HG03159 (cell line): ENCODE measurements around the gene USP17L15.
"Not testable (repeated sequence)": the region's sequence is repeated elsewhere in the genome, so short reads cannot be mapped to it uniquely, and the experiment has no call there.

Experiments
- ATAC-seq: cut with Tn5 transposase; IDR thresholded peaks from one replicate; pipeline ENCODE4 v1.9.1; 2021; ENCODE audit warnings: mild to moderate bottlenecking, moderate library complexity; ENCODE audit not compliant: unreplicated experiment

Gene USP17L15

DNA sequence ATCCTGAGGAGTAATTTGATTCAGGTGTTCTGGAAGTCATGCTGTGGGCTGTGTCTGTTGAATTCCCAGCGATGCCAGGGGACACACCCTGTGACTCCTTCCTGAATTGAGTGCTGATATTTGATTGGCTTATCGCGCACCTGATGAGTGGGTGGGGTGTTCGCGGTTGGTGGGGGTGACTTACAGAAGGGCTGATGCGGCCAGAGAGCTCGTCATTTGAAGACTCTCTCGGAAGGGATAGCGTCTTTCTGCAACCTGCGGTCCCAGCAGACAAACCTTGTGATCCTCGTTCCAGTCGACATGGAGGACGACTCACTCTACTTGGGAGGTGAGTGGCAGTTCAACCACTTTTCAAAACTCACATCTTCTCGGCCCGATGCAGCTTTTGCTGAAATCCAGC, at the start of gene USP17L15:
TSS of gene USP17L15 (plus strand) at position 301 of the 400 bp plus-strand sequence. CDS start at position 301, 0 bp downstream.
- ATAC-seq, result not testable (repeated sequence)

GRCh38 chr4:9210357-9210756, 23.8 kb upstream of the USP17L15 start, which contains the start of gene USP17L10:
Gene USP17L10, plus strand, starts transcription at chr4:9210657. Its CDS starts 0 bp downstream, at chr4:9210657.
- ATAC-seq, result not testable (repeated sequence)

DNA sequence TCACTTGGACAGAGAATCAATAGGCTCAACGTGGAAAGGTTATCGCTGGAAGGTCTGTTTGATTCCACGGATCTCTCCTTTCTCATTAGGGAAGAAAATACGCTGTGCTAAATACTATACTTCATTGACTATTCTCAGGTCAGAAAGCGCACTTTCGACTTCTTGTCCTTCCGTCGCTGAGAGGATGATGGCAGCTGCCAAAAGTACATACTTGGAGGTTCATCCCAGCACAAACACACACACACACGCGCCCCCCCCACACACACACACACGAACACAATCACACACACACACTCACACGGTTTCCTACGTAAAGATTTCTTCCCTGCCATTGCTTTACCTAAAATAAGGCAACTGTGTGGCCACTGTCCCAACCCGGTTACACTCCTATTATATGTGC, 19.5 kb upstream of the USP17L15 start:
- ATAC-seq, result not testable (repeated sequence)

DNA sequence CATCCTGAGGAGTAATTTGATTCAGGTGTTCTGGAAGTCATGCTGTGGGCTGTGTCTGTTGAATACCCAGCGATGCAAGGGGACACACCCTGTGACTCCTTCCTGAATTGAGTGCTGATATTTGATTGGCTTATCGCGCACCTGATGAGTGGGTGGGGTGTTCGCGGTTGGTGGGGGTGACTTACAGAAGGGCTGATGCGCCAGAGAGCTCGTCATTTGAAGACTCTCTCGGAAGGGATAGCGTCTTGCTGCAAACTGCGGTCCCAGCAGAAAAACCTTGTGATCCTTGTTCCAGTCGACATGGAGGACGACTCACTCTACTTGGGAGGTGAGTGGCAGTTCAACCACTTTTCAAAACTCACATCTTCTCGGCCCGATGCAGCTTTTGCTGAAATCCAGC, 19.1 kb upstream of the USP17L15 start, which contains the start of gene USP17L11:
TSS of gene USP17L11 (plus strand) at position 301 of the 400 bp plus-strand sequence. CDS start at position 301, 0 bp downstream.
- ATAC-seq, result not testable (repeated sequence)

DNA sequence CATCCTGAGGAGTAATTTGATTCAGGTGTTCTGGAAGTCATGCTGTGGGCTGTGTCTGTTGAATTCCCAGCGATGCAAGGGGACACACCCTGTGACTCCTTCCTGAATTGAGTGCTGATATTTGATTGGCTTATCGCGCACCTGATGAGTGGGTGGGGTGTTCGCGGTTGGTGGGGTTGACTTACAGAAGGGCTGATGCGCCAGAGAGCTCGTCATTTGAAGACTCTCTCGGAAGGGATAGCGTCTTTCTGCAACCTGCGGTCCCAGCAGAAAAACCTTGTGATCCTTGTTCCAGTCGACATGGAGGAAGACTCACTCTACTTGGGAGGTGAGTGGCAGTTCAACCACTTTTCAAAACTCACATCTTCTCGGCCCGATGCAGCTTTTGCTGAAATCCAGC, 14.3 kb upstream of the USP17L15 start, which contains the start of gene USP17L12:
TSS of gene USP17L12 (plus strand) at position 301 of the 400 bp plus-strand sequence. CDS start at position 301, 0 bp downstream.
- not testable (repeated sequence) for ATAC-seq

DNA sequence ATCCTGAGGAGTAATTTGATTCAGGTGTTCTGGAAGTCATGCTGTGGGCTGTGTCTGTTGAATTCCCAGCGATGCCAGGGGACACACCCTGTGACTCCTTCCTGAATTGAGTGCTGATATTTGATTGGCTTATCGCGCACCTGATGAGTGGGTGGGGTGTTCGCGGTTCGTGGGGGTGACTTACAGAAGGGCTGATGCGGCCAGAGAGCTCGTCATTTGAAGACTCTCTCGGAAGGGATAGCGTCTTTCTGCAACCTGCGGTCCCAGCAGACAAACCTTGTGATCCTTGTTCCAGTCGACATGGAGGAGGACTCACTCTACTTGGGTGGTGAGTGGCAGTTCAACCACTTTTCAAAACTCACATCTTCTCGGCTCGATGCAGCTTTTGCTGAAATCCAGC, 9.6 kb upstream of the USP17L15 start, which contains the start of gene USP17L13:
TSS of gene USP17L13 (plus strand) at position 301 of the 400 bp plus-strand sequence. CDS start at position 301, 0 bp downstream.
- not testable (repeated sequence) for ATAC-seq

GRCh38 chr4:9230249-9230648, 3.9 kb upstream of the USP17L15 start:
- ATAC-seq, result not testable (repeated sequence)

- not testable (repeated sequence) for ATAC-seq
These were observed 4.3 kb downstream of the USP17L15 start for GRCh38 chr4:9238461-9238860.

GRCh38 chr4:9243579-9243978, 9.4 kb downstream of the USP17L15 start, which contains the start of gene USP17L17:
Gene USP17L17, plus strand, starts transcription at chr4:9243879. Its CDS starts 0 bp downstream, at chr4:9243879.
- not testable (repeated sequence) for ATAC-seq

DNA sequence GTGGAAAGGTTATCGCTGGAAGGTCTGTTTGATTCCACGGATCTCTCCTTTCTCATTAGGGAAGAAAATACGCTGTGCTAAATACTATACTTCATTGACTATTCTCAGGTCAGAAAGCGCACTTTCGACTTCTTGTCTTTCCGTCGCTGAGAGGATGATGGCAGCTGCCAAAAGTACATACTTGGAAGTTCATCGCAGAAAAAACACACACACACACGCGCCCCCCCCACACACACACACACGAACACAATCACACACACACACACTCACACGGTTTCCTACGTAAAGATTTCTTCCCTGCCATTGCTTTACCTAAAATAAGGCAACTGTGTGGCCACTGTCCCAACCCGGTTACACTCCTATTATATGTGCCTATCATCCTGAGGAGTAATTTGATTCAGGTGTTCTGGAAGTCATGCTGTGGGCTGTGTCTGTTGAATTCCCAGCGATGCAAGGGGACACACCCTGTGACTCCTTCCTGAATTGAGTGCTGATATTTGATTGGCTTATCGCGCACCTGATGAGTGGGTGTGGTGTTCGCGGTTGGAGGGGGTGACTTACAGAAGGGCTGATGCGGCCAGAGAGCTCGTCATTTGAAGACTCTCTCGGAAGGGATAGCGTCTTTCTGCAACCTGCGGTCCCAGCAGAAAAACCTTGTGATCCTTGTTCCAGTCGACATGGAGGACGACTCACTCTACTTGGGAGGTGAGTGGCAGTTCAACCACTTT, 13.9 kb downstream of the USP17L15 start, which contains the start of gene USP17L18:
TSS of gene USP17L18 (plus strand) at position 678 of the 728 bp plus-strand sequence. CDS start at position 678, 0 bp downstream.
- ATAC-seq, result not testable (repeated sequence)

GRCh38 chr4:9253078-9253477, 18.9 kb downstream of the USP17L15 start, which contains the start of gene USP17L19:
Gene USP17L19, plus strand, starts transcription at chr4:9253378. Its CDS starts 0 bp downstream, at chr4:9253378.
- ATAC-seq, result not testable (repeated sequence)

GRCh38 chr4:9257824-9258223, 23.6 kb downstream of the USP17L15 start, which contains the start of gene USP17L20:
Gene USP17L20, plus strand, starts transcription at chr4:9258124. Its CDS starts 0 bp downstream, at chr4:9258124.
- ATAC-seq, result not testable (repeated sequence)

- not testable (repeated sequence) for ATAC-seq
These were observed 28.4 kb downstream of the USP17L15 start, which contains the start of gene USP17L21 for GRCh38 chr4:9262572-9262971. Gene USP17L21, plus strand, starts transcription at chr4:9262872. Its CDS starts 0 bp downstream, at chr4:9262872.

GRCh38 chr4:9267319-9267718, 33.1 kb downstream of the USP17L15 start, which contains the start of gene USP17L22:
Gene USP17L22, plus strand, starts transcription at chr4:9267619. Its CDS starts 0 bp downstream, at chr4:9267619.
- ATAC-seq, result not testable (repeated sequence)

DNA sequence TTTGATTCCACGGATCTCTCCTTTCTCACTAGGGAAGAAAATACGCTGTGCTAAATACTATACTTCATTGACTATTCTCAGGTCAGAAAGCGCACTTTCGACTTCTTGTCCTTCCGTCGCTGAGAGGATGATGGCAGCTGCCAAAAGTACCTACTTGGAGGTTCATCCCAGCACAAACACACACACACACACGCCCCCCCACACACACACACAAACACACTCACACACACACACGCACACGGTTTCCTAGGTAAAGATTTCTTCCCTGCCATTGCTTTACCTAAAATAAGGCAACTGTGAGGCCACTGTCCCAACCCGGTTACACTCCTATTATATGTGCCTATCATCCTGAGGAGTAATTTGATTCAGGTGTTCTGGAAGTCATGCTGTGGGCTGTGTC, 37.5 kb downstream of the USP17L15 start:
- ATAC-seq, result not testable (repeated sequence)
